Limb (tissue), 2 donors: ENCODE results near the gene ADGRB2.

ENCODE experiments used
- DNase-seq, 2 donors: peaks; one replicate each; pipeline ENCODE4 v3.0.0-alpha.2; 2016; ENCODE audit errors: extremely low spot score in 2 of 2

ADGRB2 gene

DNA sequence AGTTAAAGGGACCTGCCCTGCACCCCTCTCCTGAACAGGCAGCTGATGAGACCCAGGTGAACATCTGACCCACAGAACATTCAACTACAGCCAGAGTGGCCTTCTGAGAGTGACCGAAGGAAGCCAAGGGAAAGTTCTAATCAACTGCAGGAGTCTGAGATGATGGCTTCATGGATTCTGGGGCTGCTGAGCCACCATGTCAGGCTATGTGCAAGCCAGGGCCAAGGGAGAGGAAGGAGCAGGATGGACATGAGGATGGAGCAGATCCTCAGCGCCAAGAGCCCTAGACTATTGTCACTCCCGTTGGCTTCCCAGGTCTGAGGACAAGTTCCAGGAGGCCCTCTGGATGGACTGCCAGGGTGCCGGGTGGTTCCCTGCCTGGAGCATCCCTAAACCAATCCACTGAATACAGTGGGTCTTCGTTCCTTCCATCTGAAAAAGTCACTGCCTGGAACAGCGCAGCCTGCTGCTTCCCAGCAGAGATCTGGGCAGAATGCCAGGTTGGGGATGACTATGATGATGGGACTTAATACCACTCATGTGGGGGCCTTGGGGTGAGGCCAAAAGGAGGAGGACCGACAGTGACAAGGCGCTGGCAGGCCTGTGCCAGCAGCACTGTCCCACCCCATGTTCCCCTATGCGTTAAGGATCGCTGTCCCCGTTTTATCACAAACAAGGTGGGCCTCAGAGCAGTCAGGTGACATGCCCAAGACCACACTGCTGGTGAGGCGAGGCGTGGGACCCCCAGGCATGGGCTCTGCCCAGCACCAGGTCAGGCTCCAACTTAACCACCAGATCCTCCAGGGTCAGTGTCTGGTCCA is 31.9 kb upstream of the ADGRB2 start:
- DNase-seq, result no peak

- DNase-seq, result no peak
These were observed 31.0 kb upstream of the ADGRB2 start for GRCh38 chr1:31795096-31795675.

DNA sequence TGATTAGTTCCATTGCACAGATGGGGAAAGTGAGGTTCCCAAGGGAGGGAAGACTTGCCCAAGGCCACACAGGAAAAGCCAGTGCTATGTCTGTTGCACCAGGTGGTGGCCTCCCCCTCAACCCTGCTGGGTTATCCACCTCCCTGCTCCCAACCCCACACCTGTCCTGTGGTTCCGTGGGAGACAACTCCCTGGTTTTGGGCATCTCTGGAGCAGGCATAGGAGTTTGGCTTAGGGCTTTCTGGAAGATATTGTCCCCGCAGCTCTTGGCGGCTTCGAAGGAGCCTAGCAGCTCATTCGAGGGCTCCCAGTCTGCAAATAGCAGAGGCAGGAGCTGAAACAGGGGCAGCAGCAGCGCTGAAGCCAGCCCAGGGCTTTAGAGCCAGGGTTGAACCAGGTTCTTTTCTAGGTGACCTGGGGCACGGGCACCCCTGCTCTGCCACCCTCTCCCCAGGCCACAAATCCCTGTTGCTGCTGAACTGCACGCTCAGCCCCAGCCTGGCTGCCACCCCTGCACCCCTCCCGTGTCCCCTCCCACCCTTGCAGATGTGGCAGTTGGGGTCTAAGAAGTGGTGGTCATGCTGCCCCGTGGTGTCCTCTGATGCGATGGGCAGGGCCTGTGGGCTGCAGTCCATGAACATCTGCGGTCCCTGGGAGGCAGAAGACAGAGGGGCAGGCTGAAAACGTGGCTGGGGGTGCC is 29.6 kb upstream of the ADGRB2 start:
- DNase-seq, result no peak

GRCh38 chr1:31793086-31793485 is 28.9 kb upstream of the ADGRB2 start:
- DNase-seq, result no peak

GRCh38 chr1:31792541-31792940 is 28.4 kb upstream of the ADGRB2 start:
- DNase-seq, result no peak

- DNase-seq, result no peak
These were observed 28.0 kb upstream of the ADGRB2 start for GRCh38 chr1:31792116-31792515.

- DNase-seq, result peak in 1 of 2 donors; percentile 25
These were observed 27.2 kb upstream of the ADGRB2 start for GRCh38 chr1:31791131-31791858.

DNA sequence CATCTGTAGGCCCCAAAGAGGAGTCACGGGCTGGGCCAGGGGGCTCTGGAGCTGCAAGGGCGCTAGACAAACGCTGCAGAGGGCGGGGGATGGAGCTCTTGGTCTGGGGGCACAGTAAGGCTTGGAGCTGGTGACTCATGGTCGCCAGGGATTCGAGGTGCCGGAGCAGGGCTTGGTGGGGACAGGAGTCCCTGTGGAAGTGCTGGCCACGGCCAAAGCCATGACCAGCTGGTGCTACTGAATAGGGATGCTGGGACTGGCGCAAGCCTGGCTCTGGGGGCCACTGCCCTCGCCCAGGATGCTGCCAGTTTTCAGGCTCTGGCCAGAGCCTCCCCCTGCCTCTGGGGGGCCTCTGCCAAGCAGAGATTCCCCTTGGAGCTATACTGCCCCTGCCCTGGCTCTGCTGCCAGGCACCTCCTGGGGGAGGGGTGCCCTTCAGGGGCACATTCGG is 26.5 kb upstream of the ADGRB2 start:
- DNase-seq, result peak in 1 of 2 donors; percentile 27

GRCh38 chr1:31790140-31790539 is 26.0 kb upstream of the ADGRB2 start:
- DNase-seq, result peak in 1 of 2 donors; percentile 21

DNA sequence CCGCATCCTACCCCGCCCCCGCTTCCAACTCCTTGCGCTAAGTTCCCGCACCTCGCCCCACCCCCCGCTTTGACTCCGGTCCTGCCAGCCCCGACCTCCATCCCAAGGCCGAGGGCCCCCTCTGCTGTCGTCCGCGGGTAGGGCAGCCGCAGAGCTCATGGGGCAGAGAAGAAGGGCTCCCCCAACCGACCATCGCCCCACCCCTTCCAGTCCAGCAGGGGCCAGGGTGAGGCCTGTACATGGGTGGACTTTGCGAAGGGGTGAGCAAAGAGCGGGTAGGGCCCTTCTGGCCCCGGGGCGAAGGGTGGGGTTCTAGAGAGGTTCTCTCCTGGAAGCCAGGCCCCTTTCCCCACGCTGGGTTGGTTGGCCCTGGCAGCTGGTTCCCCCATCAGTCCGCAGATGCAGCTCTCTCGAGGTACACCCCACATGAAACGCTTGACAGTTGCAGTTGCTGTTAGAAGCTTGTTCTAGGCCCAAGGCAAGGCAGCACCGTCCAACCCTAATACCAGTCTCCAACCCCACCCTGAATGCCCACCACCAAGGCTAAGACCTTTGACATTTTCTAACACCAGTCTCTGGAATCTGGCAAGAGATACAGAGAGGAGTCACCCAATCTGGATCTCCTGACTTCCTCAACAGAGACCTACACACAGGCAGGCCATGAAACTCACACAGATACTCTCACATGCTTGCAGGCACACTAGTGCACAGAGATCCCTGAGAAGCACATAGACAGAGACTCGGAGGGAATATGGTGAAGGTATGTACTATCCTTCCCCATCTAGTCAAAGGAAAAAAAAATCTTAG is 25.3 kb upstream of the ADGRB2 start:
- DNase-seq, result peak; percentile 88 to 99

DNA sequence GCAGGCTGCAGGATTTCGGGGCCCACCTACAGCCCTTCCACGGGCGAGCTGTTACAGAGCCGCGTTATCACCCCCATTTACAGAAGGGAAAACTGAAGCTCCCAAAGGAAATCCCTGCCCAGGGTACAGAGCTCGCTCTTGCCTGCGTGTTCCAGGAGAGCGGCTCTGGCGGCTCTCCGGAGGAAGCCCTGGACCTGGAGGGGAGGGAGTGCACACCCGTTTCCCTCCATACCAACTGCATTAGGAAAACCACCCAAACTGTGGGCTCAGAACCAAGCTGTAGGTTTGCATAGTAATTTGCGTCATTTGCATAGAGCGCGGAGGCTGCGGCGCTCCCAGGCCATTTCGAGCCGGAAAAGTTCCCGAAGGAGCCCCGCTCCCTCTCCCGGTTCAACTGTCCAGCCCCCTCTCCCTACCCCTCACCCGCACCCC is 24.7 kb upstream of the ADGRB2 start:
- no peak for DNase-seq

DNA sequence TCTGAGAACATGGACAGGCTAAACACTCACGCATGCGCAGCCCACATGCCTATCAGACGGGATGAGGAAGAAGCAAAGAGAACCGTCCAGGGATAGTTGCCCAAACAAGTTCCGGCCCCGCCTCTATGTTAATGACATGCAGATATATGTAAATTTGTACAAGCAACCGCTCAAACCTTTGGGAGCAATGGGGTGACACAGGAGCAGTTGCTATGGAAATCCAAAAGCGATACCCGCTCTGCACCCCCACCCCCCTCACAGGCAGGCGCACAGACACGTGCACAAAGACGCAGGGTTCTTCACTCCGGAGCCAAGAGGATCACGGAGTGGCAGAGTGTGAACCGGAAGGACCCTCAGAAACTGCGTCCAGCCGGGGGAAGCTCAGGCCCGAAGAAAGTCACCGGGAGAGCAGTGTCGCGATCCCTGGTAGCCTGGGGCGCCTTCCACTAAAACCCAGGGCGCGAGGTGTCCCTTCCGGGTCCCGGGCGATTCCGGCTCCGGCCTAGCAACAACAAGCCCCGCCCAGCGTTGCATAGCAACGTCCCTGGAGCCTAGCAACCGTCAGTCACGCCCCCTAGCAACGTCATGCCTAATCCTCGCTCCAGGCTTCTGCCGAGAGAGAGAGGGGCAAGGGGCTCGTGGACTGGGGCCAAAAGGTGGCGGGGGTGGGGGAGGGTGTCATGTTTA is 24.1 kb upstream of the ADGRB2 start:
- DNase-seq, result peak; percentile 87 to 96

DNA sequence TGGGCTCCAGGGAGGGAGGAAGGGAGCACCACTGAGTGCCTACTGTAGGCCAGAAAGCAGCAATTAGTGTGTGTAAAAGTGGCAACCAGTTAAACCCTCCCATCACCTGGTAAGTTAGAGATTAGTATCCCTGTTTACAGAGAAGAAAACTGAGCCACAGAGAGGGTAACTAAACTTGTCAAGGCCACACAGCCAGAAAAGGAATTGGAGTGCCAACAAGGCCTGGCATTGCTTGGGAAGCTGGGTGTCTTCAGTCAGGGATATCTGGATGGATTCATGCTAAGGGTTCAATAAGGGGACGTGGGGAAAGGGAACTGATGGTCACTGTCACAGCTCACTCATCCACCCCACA is 23.6 kb upstream of the ADGRB2 start:
- DNase-seq, result no peak

GRCh38 chr1:31787261-31787660 is 23.1 kb upstream of the ADGRB2 start:
- peak in 1 of 2 donors; percentile 24 for DNase-seq

GRCh38 chr1:31786366-31787060 is 22.4 kb upstream of the ADGRB2 start:
- DNase-seq, result peak in 1 of 2 donors; percentile 29

GRCh38 chr1:31785947-31786290 is 21.8 kb upstream of the ADGRB2 start:
- peak in 1 of 2 donors; percentile 10 for DNase-seq

- peak in 1 of 2 donors; percentile 66 for DNase-seq
These were observed 21.1 kb upstream of the ADGRB2 start for GRCh38 chr1:31785020-31785946.

GRCh38 chr1:31784356-31785019 is 20.3 kb upstream of the ADGRB2 start:
- peak in 1 of 2 donors; percentile 23 for DNase-seq
